Activated B cell treated with CpG ODN at 0.5 μM for 24 hours (primary cell): ENCODE measurements around the gene SHROOM2. TPM values are rescaled to one million over a fixed set of nuclear protein-coding genes. Genes with fewer than 3 reads are reported as not detected.

Experiments used
- ATAC-seq: fragments of 200-7000 bp; cut with Tn5 transposase; one replicate; pipeline ENCODE4 v1.10.0; 2021; ENCODE audit warnings: low read depth, mild to moderate bottlenecking, moderate library complexity
- CTCF ChIA-PET: fragments of 350-600 bp; sonication (Branson Sonifier 250); formaldehyde crosslinking; loops from one replicate; lab custom pipeline; 2021; ENCODE audit warnings: antibody characterized with exemption; lab: Charles Lee
- POLR2A ChIA-PET: fragments of 350-600 bp; sonication (Branson Sonifier 250); formaldehyde crosslinking; loops from one replicate; lab custom pipeline; 2021; ENCODE audit warnings: antibody characterized with exemption; lab: Charles Lee
- DNase-seq: peaks from one replicate; pipeline ENCODE4 v3.0.0; 2022
- H3K27ac Mint-ChIP-seq: one replicate; pipeline ENCODE4 v1.8.0; 2020; ENCODE audit warnings: mixed read lengths
- H3K27me3 Mint-ChIP-seq: one replicate; pipeline ENCODE4 v1.8.0; 2021; ENCODE audit warnings: mixed read lengths
- H3K36me3 Mint-ChIP-seq: one replicate; pipeline ENCODE4 v1.8.0; 2021; ENCODE audit warnings: low read depth, mixed read lengths
- H3K4me1 Mint-ChIP-seq: one replicate; pipeline ENCODE4 v1.8.0; 2021; ENCODE audit warnings: mixed read lengths
- H3K4me3 Mint-ChIP-seq: one replicate; pipeline ENCODE4 v1.8.0; 2020; ENCODE audit warnings: mild to moderate bottlenecking, mixed read lengths
- H3K9me3 Mint-ChIP-seq: one replicate; pipeline ENCODE4 v1.8.0; 2020; ENCODE audit warnings: mixed read lengths
- CTCF ChIP-seq: fragments of 200-600 bp; IDR thresholded peaks from one replicate; pipeline ENCODE4 v1.8.0; 2022; ENCODE audit warnings: antibody characterized with exemption, mild to moderate bottlenecking
- intact Hi-C: fragments of 100-400 bp; cut with micrococcal nuclease; formaldehyde crosslinking; loops from one replicate; pipeline ENCODE4 v1.15.1; 2024
- total RNA-seq: library from RNA; stranded (reverse); gene quantifications from 2 replicates; pipeline ENCODE4 v1.2.3, GENCODE V29; 2022

The SHROOM2 gene
- total RNA-seq, 1 donor from 2014 or later = not detected

GRCh38 chrX:9745417-9746115 lies 40.7 kb upstream of the SHROOM2 start:
- Mint-ChIP-seq H3K27me3 (peaks cover 2% of the 10 kb centered on the region), H3K9me3 (peaks cover 4% of the 10 kb centered on the region), H3K4me3 (no peak overlapping the region), H3K27ac (no peak overlapping the region), H3K4me1 (peaks cover 4% of the 10 kb centered on the region), H3K36me3 (peaks cover 4% of the 10 kb centered on the region)
- no peak for DNase-seq
- POLR2A ChIA-PET = no interaction called here
- CTCF ChIA-PET = no interaction called here
- TF ChIP-seq CTCF = no peak
- intact Hi-C loops = no loop called here
- no peak for ATAC-seq

DNA sequence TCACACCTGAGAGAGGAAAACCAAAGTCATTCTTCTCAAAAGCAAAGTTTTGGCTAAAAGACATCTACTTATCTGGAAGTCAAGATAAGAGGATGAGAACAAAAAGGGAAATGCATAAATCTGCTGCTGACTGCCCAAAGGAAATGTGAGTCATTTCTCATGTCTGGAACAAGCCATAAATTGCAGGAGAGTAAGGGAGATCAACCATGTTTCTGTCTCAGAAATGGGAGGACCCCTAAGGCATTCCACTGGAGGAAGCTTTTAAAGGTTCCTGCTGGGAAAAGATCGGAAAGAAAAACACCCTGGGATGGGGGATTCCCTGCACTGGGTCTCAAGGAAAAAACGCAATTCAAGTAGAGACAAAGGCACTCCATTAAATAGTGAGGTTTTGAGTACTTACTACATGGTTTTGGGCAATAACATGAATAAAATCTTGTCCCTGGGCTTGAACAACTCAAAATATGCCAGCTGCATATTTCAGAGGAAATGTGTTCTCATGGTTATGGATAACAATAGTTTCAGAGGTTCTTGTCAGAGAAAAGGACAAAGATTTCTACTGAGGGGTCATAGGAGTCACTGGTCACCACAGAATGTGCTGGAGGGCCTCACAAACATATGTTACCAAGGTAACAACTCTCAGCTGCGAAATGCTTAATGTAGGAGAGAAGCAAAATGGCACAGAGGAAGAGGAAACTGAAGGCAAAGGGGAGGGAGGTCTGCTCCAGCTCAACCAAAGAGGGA lies 39.9 kb upstream of the SHROOM2 start:
- DNase-seq = no peak
- no peak overlapping the region for H3K27ac Mint-ChIP-seq
- peaks cover 4% of the 10 kb centered on the region for H3K4me1 Mint-ChIP-seq
- ChIA-PET CTCF (no interaction called here), POLR2A (interaction anchor here (0.7 kb wide), 1 partner anchor 408 kb away, joined by 6 read pairs; no protein-coding TSS in a partner anchor)
- peaks cover 4% of the 10 kb centered on the region for H3K36me3 Mint-ChIP-seq
- peaks cover 4% of the 10 kb centered on the region for H3K9me3 Mint-ChIP-seq
- intact Hi-C loops = no loop called here
- no peak for TF ChIP-seq CTCF
- ATAC-seq = no peak
- H3K4me3 Mint-ChIP-seq = no peak overlapping the region
- peaks cover 2% of the 10 kb centered on the region for H3K27me3 Mint-ChIP-seq

- Mint-ChIP-seq H3K4me1 (peaks cover 4% of the 10 kb centered on the region), H3K27me3 (peaks cover 2% of the 10 kb centered on the region), H3K27ac (no peak overlapping the region), H3K36me3 (peaks cover 4% of the 10 kb centered on the region), H3K4me3 (no peak overlapping the region), H3K9me3 (peaks cover 4% of the 10 kb centered on the region)
- DNase-seq = no peak
- ATAC-seq = no peak
- ChIA-PET POLR2A (no interaction called here), CTCF (no interaction called here)
- TF ChIP-seq CTCF = no peak
- intact Hi-C loops = no loop called here
Observed at GRCh38 chrX:9747644-9748043, 38.6 kb upstream of the SHROOM2 start.

DNA sequence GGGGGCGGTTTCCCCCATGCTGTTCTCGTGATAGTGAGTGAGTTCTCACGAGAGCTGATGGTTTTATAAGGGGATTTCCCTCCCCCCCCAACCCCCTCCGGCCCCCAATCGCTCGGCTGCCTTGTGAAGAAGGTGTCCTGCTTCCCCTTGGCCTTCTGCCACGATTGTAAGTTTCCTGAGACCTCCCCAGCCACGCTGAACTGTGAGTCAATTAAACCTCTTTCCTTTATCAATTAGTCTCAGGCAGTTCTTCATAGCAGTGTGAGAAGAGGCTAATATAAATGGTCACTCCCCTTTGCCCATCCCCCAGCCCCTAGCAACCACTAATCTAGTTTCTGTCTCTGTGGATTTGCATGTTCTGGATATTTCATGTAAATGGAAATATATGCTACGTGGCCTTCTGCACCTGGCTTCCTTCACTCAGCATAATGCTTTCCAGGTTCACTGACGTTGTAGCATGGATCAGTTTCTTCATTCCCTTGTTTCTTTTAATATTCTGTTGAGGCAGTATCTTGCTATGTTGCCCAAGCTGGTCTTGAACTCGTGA lies 37.0 kb upstream of the SHROOM2 start:
- DNase-seq (no peak), ATAC-seq (no peak)
- peaks cover 4% of the 10 kb centered on the region for H3K4me1 Mint-ChIP-seq
- H3K27me3 Mint-ChIP-seq = peaks cover 2% of the 10 kb centered on the region
- no peak overlapping the region for H3K27ac Mint-ChIP-seq
- peaks cover 4% of the 10 kb centered on the region for H3K36me3 Mint-ChIP-seq
- CTCF ChIA-PET = no interaction called here
- POLR2A ChIA-PET = no interaction called here
- no peak for TF ChIP-seq CTCF
- peaks cover 4% of the 10 kb centered on the region for H3K9me3 Mint-ChIP-seq
- H3K4me3 Mint-ChIP-seq = no peak overlapping the region
- intact Hi-C loops = no loop called here

GRCh38 chrX:9757366-9757765 lies 28.9 kb upstream of the SHROOM2 start:
- CTCF ChIA-PET = no interaction called here

More at GRCh38 chrX:9757366-9757765, 28.9 kb upstream of the SHROOM2 start:
- no peak for TF ChIP-seq CTCF
- Mint-ChIP-seq H3K27ac (no peak overlapping the region), H3K9me3 (no peaks in the 10 kb centered on the region), H3K27me3 (peaks cover 3% of the 10 kb centered on the region), H3K36me3 (no peaks in the 10 kb centered on the region), H3K4me3 (no peak overlapping the region), H3K4me1 (no peaks in the 10 kb centered on the region)
- intact Hi-C loops = no loop called here
- POLR2A ChIA-PET = no interaction called here
- ATAC-seq (no peak), DNase-seq (no peak)
